Activated CD4-positive, alpha-beta T cell treated with anti-CD3 and anti-CD28 coated beads, Interleukin-10, Interleukin-2, amounts not matched to agents 100 ng/mL and 50 ng/mL, durations not matched to agents 16 hours and 8 hours (primary cell): Measurements from ENCODE around the gene RAMP2.
A peak's percentile ranks its signal among the peaks of the same experiment; 100 is the strongest.

Source experiments
- DNase-seq: peaks from one replicate; pipeline ENCODE4 v3.0.0-alpha.2; 2020

The RAMP2 gene

GRCh38 chr17:42795465-42795864, 34.4 kb downstream of the RAMP2 start:
- DNase-seq = no peak

DNA sequence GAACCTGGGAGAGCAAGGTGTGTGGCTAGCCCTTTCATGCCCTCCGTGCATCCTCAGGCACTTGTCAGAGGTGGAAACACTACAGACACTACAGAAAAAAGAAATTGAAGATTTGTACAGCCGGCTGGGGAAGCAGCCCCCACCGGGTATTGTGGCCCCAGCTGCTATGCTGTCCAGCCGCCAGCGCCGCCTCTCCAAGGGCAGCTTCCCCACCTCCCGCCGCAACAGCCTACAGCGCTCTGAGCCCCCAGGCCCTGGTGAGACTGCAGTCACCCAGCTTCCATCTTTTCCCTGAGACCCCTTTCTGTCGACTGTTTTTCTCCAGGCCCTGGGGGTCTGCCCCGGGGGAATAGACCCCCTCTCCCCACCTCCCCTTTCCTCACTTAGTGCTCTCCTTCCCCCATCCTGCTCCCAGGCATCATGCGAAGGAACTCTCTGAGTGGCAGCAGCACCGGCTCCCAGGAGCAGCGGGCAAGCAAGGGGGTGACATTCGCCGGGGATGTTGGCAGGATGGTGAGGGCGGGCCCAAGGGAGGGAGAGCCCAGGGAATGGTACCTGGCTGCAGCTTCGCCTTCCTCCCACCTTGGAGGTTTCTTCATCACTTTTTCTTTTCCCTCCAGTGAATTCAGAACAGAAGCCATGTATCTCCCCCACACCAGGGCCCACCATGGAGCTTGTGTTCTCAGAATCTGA, 35.2 kb downstream of the RAMP2 start:
- DNase-seq = no peak

DNA sequence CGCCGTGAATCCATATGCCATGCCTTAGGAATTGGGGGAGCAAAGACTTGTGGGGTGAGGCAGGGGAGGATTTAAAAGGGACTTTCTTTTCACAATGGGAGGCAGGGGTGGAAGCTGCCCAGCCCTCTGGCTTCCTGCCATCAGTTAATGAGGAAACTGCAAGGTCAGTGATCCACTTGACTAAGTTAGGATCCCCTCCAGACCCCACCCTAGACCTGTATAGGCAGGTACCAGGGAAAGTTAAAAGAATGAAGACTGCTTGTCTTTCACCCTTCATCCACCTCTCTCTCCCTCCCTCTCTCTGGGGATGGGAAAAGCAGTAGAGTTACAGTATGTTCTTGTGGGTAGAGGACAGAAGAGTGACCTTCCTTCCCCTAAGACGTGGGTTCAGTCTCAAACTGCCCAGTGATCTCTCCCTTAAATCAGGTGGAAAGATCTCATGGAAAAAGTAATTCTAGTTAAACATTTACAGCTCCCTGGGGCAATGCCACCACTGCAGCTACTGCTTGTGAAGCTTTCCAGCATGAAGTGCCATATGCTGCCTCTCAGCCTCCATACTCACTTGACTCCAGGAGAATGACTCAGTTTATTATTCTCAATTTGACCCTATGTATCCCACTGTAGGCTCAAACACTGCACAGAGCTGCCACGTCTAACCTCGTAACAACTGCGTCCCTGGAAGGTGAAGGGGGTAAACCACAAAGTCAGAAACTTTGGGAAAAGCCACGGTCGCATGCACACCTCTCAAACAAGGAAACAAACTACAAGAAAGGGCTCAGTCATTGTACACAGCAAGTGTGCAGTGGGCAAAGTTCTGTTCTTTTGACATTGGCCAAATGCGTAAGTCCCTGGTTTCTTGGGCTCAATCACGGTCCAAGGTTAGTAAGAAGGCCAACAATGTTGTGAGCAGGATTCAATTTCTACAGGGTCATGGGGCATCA, 36.3 kb downstream of the RAMP2 start:
- DNase-seq = no peak

GRCh38 chr17:42798011-42798382, 37.0 kb downstream of the RAMP2 start:
- no peak for DNase-seq

DNA sequence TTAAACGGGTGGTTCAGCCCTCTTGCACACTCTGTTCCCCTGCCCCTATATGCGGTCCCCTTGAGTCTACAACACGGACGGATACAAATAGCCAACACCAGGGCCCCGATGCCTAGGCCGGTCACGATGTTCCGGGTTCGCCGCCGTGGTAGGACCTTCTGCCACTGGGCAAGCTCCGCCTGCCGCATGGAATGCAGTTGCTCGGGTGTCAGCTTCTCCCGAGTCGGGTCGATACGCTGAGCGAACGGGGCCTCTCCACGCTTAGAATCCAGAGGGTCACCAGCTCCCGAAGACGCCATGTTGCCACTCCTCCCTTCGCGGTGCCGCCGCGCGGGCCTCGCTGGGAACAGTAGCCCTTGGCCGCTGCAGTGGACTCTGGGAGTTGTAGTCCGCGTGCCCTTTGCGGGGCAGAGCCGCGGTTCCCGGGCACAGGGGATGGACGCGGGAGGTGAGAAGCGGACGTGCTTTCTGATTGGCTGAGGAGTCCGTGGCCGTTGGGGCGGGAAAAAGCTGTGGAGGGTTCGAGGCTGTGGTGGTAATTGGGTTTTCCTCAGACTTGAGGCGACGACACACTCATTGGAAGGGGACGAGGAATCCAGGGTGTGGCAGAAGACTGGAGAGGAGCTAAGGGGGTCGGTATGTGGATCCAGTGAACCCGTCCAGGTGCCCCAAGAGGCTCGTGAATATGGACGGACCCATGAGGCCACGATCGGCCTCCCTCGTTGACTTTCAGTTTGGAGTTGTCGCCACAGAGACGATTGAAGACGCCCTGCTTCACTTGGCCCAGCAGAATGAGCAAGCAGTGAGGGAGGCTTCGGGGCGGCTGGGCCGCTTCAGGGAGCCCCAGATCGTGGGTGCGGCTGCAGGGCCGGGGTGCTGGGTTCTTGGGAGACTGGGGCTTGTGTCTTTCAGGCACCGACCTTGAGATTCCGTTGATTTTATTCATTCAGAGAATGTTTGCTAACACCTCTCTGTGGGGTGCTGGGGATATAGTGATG, 37.7 kb downstream of the RAMP2 start, which contains the start of the genes CNTD1 and COA3:
CNTD1 (plus strand) TSS at position 479 of the 998 bp plus-strand sequence; CDS start at position 686, 207 bp downstream.
COA3 (minus strand) TSS at position 322 of the 998 bp plus-strand sequence; CDS start at position 299, 23 bp downstream.
- peak; percentile 92 for DNase-seq

DNA sequence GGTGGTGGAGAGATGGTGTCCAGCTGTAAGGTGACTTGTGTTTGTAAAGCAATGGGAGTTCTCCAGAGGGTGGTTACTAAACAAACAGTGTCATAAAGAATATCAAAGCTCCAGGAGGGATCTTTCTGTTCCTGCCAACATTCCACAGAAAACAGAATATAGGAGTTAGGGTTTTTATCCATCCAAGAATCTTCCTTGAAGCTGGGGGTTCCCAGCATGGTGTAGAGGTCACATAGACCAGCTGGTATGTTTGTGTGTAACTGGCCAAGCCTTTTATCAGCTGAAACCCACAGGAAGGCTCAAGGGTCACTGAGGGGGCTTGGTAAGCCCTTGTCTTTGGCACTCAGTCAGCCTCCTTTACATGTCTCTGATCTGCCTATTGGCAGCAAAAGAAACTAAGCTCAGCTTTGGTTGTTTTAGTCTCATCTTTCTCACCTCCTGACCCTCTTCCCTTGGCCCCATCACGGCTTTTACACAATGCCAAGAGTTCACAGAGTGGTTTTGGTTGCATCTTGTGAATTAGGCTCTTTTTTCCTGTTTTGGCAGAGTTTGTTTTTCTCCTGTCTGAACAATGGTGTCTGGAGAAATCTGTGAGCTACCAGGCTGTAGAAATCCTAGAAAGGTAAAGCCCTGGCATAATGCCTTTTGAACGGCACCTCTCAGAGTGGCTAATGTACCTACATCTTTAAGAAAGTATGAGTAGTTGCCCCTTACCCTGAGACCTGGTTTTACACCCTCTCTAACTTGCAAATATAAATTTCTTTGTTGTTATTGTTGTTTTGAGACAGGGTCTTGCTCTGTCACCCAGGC, 42.3 kb downstream of the RAMP2 start:
- no peak for DNase-seq

DNA sequence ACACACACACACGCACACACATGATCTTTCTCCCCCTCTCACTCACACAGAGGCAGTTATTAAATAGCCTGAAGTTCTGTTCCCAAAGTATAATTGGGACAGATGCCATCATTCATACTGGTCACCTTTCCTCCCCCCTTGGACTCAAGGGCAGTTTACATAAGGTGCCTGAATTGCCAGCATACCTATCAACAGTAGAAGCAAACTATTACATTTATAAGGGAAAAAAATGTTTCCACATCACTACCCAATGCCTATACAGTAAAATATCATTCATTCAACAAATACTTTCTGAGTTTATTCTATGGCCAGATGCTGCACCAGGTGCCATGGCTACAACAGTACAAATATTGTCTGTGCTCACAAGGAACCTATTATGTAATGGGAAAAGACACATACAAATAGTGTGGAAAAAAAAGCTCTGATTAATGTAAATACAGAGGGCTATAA, 43.9 kb downstream of the RAMP2 start:
- DNase-seq = no peak

DNA sequence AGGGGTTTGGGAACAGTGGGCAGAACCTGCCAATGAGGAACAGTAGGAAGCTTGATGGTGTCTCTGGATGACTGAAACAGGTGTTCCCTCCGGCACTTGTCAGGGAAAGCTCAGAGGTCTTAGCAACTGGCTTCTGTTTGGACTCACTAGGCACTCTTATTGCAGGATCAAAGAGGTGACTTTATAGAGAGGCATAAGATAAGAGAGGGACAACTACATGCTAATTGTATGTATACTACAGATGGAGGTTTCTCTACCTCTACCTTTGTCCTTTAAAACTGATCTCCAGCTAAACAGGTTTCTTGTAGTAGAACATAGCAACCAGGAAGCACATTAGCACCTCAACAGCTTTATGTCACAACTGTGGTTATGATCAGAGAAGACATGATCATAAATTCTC, 45.2 kb downstream of the RAMP2 start:
- no peak for DNase-seq

DNA sequence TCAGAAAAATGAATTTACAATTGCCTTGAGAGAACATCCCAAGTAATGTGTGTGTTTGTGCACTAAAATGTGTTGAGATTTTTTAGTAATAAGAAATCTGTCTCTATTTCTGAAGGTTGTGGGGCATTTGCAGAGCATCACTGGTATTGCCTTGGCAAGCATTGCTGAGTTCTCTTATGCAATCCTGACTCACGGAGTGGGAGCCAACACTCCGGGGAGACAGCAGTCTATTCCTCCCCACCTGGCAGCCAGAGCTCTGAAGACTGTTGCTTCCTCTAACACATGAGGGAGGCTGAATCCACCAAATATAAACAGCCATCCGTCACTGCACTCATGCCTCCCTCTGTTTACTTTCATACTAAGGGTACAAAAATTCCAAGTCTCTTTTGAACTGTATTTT, 48.2 kb downstream of the RAMP2 start:
- DNase-seq = no peak
